ENCODE measurements around the gene PHF2.

GRCh38 chr9:93690618-93691017 lies 114.2 kb downstream of the PHF2 start:
- TF ChIP-seq POLR2A (IDR thresholded peaks at IDR 0.05; ENCODE audit: low read length): no peak
- TF ChIP-seq GATA1 (IDR thresholded peaks at IDR 0.05; ENCODE audit: low read depth, low read length): no peak
